GM19438 (cell line): ENCODE measurements around the gene ADARB1.

Source experiments
- ATAC-seq: cut with Tn5 transposase; IDR thresholded peaks from one replicate; pipeline ENCODE4 v1.9.1; 2021; ENCODE audit warnings: low read depth; ENCODE audit not compliant: unreplicated experiment

Gene ADARB1

DNA sequence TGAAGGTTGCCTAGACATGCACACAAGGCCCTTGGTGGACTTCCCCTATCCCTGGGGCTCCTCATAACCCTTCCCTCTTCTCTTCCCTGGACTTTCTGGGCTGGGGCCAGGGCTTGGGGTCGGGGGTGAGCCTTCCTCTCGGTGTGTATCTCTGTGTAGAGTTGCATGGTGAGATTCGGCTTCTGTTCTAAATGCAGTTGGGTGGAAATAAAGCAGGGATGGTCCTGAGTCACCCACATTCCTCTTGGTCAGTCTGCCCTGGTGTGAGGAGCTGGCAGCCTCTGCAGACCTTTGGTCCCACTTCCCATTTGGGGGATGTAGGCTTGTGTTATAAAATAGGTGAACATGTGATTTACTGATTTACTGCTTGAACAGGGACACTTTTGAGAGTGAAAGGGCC lies 38.0 kb downstream of the ADARB1 start:
- no peak for ATAC-seq

DNA sequence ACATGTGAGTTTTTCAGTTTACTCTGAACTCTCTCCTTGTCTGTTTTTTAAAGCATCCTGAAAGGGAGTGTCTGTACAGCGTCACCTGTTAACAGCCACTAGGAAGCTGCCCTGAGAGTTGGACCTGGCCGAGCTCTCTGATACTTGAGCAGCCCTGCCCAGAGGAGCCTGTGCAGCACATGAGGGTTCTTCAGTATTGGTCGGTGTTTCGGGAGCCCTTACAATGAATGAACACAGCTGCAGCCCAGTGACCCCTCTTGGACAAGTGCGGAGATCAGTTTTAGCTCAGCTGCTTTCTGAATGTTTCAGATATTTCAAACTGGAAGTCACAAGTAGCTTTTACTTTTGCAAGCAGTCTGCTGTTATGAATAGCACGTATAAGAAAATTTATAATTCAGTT lies 39.2 kb downstream of the ADARB1 start:
- no peak for ATAC-seq

DNA sequence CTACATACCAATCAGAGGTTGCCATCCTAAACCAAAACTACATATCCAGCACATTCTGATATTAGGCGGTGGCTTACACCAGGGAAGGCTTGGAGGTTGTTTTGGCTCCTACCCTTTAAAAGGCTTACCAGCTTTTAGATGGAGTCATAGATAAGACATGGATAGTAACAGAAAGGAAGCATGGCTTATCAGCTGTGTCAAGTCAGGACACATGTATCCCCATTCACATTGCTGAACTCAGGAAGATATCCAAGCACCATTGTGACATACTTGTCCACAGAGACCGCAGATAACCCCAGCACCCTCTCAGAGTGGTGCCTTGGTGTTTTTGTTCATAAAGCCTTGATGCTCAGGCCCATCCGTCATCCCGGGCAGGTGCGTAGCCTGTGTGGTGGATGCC lies 39.7 kb downstream of the ADARB1 start:
- ATAC-seq, result no peak

DNA sequence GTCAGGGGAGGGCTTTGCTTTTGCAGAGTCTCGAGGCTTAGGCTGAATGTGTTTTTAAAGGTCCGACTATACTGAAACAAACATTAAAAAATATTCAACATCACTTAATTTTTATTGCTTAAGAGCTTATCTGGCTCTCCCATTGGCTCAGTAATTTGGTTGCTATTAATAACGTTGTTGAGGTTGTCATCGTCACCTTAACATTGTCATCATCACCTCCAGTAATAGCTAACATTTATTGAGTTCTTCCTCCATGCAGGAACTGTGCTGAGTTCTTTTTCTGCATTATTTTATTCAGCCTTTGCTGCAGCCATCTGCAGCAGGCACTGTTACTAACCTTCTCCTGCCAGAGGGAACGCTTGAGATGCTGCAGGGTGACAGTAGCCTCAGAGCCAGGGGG lies 40.1 kb downstream of the ADARB1 start:
- ATAC-seq, result no peak

DNA sequence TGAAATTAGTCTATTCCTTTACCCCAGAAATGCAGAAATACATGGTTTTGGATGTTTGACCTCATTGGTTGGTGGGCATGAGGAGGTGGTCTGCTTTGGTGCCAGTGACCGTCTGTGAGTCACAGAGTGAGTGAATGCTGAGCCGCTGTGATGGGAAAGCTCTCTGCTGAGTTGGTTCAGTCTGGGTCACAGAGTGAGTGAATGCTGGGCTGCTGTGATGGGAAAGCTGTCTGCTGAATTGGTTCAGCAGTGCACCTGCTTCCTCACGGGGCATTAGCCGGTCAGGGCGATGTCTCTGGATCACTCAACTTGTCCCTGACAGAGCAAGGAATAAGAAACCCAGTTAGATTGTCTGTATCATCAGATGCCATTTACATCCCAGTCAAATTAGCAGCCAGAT lies 40.8 kb downstream of the ADARB1 start:
- no peak for ATAC-seq

DNA sequence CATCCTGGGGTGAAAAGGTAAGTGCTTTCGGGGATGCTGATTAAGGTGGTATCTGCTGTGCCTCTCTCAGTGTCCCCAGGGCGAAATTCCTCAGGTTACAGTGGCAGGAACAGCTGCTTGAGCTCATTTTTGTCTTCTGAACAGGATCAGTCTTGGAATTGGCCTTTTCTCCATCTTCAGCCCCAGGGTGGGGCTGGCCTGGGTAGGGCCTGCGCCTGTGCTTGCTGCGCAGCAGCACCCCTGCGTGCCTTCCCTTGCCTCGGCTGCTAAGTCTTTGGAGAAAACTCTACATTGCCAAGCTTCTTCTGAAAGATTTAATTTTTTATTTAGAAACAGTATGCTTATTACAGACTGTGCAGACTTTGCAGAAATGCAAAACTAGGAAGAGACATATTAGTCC lies 41.7 kb downstream of the ADARB1 start:
- no peak for ATAC-seq

DNA sequence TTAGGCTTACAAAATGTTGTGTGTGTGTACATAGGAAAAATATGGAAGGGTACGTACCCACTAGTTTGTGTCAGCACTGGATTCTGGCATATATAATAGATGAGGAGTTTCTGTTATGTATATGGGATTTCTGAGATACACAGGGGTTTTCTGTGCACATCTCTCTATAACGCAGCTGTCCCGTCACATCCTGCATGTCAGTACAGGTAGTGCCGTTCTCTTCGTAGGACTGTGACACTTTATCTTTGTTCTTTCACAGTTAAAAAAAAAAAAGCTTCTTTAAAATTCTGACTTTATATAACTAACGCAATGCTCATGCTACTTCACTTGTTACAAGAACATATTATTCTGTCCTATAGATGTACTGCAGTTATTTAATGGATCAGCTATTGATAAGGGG lies 42.9 kb downstream of the ADARB1 start:
- no peak for ATAC-seq

DNA sequence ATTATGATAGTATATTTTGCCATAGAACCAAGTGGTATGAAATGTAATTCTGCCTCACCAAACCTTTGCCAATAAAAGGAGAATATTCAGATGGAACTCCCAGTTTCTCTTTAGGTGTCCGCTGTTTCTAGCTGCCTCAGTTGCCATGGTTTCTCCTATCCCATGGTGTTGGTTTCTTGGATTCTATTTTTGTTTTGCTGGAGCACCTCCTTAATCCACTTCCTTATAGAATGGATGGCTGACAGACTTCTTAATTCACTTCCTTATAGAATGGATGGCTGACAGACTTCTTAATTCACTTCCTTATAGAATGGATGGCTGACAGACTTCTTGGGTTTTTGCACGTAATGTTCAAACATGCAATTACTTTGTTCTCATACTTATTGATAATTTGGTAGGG lies 43.7 kb downstream of the ADARB1 start:
- ATAC-seq, result no peak

DNA sequence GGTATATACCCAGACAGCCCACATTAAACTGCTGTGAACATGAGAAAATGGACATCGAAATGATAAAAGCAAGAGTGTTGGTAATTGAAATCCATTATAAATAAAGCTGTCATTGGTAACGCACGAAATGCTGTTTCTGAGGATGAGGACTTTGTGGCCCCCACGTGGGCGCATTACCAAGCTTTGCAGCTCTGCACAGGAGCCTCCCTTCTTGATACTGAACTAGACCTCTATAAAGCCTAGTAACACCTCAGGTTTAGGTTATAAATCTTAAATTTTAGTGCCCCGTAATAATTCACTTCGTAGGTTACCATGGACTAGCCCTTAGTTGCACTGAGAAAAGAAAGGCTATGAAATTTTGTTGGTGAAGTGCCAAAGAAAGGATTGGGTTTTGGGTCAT lies 45.4 kb downstream of the ADARB1 start:
- ATAC-seq, result no peak

DNA sequence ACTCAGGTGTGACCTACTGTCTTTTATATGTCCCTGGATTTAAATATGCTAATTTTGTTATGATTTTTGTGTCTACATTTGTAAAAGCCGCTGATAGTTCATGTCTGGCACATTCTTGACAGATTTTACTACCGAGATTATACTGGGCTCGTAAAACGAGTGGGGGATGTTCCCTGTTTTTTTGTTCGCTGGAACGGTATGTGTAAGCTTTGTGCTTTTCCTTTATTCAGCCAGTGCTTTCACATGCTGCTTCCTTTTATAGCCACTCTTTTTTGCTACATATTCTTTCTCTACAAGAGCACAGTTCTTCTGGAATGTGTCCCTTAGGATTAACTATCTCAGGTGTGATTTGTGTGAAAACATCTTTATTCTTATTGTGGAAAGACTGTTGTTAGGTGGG lies 46.6 kb downstream of the ADARB1 start:
- ATAC-seq, result no peak

DNA sequence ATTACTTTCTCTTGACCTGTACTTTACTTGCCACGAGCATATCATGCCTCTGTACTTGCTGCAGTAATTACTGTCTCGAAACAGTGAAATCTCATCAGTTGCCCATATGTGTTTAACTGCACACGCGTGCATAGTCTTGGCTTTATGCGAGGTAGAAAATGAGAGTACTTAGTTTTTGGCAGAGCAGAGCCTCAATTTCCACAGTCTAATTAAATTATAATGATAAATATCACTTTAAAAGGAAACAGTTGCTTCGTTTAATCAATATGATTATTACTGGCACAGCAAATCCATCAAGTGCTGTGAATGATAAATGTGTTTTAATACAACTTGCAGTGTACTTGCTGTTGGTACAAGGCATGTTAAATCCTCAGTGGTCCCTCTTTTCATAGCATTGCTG lies 47.6 kb downstream of the ADARB1 start:
- ATAC-seq, result no peak

DNA sequence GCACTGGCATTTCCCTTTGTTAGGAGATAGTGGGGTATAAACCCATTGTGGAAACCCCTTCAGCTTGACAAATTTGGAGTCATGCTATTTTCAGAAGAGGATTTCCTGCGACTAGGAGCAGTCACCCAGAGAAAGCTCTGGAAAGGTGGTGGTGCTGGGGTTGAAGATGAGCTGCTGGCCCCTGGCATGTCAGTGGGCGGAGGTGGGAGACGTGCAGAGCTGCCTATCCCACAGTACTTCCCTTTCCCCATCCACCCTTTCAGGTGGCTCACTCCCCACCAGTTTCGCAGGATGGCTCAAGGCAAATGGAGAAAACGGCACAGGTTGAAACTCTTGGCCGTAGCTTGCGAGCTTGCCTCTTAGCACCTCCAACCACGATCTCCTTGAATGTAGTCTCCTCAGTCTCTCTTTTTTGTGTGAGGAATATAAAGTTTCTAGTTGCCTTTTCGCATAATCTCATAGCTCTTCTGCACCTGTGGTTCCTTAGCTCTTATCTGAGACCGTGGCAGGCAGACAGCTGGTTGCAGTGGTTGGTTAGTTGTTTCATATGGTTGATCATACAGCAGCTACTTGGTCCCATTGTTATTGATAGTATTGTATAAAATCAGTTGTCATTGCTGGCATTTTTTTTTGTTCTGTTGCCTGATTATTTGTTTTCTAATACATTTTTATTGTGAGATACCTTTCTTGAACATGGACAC lies 48.2 kb downstream of the ADARB1 start:
- ATAC-seq, result no peak

DNA sequence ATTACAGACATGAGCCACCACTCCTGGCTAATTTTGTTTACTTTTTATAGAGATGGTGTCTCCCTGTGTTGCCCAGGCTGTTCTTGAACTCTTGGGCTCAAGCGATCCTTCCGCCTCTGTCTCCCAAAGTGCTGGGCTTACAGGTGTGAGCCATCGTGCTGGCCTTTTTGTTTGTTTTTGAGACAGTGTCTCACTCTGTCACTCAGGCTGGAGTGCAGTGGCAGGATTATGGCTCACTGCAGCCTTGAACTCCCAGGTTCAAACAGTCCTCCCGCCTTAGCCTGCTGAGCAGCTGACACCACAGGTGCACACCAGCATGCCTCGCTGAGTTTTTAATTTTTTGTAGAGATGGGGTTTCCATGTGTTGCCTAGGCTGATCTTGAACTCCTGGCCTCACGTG lies 49.1 kb downstream of the ADARB1 start:
- ATAC-seq, result no peak

DNA sequence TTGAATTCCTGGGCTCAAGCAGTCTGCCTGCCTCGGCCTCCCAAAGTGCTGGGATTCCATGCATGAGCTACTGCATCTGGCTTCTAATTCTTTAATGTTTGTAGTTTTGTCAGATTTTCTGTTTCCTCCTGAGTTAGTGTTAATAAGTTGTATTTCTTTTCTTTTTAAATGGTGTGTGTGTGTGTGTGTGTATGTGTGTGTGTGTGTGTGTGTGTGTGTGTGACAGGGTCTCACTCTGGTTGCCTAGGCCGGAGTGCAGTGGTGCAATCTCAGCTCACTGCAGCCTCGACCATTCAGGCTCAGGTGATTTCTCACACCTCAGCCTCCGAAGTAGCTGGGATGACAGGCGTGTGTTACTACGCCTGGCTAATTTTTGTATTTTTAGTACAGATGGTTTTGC lies 50.2 kb downstream of the ADARB1 start:
- ATAC-seq, result no peak

DNA sequence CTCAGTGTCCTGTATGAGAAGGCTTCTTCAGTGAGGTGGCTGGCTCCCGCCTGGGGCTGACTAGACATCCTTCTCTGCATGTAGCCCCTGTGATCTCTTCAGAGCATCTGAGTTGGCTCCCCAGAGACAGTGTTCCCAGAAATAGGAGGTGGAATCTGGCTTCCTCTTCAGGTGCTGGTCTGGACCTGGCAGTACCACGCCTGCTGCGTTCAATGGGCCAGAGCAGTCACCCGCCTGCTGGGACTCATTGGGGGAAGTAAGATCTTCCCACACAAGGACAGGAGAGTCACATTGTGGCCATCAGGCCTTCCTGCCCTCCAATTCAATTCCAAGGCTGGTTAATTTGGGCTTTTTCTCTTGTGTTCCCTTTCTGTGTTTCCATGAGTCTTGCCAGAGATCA lies 51.0 kb downstream of the ADARB1 start:
- ATAC-seq, result no peak

DNA sequence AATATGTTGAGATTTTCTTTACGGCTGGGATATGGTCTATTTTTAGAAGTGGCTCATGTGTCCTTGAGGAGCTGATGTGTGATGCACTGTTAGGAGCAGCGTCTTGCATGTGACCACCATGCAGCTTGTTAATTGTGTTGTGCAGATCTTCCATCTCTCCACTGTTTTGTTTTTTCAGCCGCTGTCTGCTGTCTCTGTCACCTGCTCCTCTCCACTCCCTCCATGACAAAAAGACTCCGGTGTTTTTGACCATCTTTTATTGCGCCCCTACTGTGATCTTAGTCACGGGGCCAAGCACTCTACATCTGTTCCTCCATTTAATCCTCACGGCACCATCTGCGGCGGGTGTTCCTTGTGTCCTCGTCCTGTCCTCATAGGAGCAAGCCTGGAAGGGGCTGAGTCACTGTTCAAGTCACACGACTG lies 51.8 kb downstream of the ADARB1 start:
- no peak for ATAC-seq

DNA sequence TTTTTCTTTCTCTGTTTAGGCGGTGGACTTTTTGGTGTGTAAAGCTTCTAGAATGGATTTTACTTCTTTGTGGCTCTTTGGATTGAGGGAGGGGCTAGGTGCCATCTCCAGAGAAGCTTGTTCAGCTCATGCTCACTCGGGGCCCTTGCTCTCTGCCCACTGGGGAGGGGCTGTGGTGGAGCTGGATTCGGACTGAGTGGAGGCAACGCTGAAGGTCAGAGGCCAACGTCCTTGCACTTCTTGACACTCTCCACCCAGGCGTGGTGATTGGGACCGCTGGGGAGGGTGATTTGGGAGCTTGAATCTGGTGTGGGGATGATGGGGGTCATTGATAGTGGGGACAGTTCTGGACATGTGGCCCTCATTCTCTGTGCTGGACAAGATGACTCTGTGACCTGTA lies 52.6 kb downstream of the ADARB1 start:
- ATAC-seq, result no peak

DNA sequence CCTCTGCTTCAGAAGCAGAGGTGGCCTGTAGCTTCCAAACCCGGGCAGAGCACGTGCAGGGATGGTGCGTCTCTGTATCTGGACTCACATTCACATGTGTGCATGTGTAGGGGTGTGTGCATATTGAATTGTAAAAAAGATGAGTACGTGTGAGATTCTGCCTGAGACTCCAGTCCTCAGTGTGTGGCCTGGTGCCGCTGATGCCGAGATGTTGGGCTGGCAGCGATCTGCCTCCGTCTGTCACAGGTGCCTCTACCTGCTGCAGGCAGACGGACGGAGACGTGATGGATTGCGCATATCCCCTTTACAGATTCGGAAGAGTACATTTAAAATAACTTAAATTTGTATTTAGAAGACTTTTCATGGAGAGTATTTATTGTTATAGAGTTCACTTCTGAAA lies 53.6 kb downstream of the ADARB1 start:
- no peak for ATAC-seq

DNA sequence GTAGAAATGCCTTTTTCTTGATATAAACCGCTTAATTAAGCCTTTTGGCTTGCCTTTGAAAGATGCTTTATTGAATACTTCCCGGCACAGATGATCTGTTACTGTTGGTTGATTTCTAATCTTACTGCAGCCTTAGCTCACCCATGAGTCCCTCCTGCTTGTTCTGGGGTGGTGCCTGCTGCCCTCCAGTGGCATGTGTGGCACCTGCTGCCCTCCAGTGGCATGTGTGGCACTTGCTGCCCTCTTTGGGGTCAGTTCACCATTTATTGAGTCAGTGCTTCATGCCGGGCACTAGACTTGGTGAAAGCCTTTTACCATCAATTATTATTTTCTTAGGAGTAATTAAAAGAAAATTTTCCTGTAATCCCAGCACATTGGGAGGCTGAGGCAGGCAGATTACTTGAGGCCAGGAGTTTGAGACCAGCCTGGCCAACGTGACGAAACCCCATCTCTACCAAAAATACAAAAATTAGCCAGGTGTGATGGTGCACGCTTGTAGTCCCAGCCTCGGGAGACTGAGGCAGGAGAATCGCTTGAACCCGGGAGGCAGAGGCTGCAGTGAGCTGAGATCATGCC lies 54.3 kb downstream of the ADARB1 start:
- ATAC-seq, result no peak

DNA sequence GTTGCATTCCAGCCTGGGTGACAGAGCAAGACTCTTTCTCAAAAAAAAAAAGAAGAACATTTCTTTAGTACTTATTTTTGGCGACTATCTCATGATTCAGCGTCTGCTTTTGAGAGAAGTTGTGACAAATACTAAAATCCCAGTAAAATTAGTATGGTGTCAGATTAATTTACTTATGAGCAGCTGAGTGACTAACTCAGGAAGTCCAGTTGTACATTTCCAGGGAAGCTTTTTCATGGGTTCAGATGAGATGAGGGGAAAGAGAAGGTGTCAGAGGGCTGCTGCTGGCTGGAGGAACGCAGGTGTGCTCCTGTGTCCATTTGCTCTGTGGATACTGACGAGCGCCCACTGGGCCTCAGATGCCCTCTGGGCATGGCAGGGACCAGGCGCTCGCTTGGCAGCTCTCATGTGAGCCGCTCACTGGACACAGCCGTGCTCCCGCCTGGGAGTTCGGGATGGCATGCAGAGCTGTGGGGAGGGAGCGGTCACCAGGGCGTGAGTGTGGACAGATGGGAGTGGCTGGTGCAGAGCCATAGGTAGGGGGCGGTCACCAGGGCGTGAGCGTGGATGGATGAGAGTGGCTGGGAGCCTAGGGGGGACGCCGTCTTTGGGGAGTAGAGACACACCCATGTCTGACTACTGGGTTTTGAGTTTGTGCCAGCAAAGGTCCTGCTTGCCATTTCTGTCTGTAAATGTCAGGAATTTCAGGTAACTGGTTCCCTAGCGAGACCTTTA lies 55.0 kb downstream of the ADARB1 start:
- ATAC-seq, result no peak

DNA sequence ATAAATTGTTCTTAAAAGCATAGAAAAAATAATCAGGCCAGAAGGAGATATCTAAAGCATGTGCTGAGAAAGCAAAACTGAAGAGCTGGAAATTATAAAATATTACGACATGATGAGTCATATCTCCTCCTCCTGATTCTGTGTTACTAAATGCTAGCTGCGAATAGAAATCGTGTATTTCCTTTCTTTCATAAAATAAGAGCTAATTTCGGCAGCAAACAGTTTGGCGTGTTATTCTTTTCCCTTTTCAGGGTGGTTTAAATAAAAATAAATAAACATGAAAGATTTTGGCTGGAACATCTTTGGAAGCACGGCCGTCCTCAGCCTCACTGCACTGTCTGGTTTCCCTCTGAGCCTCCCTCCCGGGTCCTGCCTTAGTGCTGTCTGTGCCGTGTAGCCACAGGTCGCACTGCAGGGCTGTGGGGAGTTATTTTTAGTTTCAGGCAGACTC lies 56.0 kb downstream of the ADARB1 start:
- no peak for ATAC-seq

DNA sequence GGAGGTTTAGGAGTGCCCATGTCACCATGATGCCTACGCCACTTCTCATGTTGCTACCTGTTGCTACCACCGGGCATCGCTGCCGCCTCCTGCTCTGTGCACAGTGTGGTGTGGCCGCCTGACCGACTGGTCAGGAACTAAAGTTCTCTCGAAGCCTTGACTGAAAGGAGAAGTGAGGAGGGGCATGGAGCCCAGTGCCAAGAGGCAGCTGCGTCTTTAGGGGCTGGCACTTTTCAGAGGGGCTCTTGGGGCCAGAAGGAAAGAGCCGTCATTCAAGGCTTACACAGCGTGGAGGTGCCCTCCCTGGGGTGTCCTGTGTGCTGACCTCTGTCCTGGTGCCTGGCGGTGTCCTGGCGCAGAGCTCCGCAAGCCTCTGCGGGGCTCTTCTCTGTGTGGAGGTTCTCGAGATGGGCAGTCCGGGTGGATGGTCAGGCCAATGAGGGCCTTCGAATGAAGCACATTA lies 57.2 kb downstream of the ADARB1 start:
- no peak for ATAC-seq
